Caco-2 (cell line): ENCODE measurements around the gene NECTIN1. TPM values are rescaled to one million over a fixed set of nuclear protein-coding genes. Genes with fewer than 3 reads are reported as not detected.
A peak's percentile ranks its signal among the peaks of the same experiment; 100 is the strongest.

Experiments
- BruUV-seq: library from RNA; stranded (reverse); fragments of 400-500 nt; replicated peaks from 2 replicates; lab custom pipeline; 2021; lab: Mats Ljungman, UMichigan
- CTCF ChIA-PET: fragments of 300-600 bp; sonication (Branson Sonifier 250); formaldehyde crosslinking; loops from one replicate; lab custom pipeline; 2022; ENCODE audit warnings: antibody characterized with exemption; lab: Charles Lee
- POLR2A ChIA-PET: fragments of 300-600 bp; sonication (Branson Sonifier 250); formaldehyde crosslinking; loops from one replicate; lab custom pipeline; 2022; ENCODE audit warnings: antibody characterized with exemption; lab: Charles Lee
- DNase-seq, 2 experiments: peaks; one replicate each; pipeline versions ENCODE4 v3.0.0 to v3.0.0-alpha.2; 2020 to 2022
- H3K27me3 ChIP-seq: replicated peaks from 2 replicates; pipeline ENCODE4 v1.6.0; 2011; ENCODE audit warnings: low read length; ENCODE audit not compliant: control insufficient read depth, insufficient read depth
- H3K36me3 ChIP-seq: 2 replicates; pipeline ENCODE4 v1.5.1; 2011; ENCODE audit warnings: low read length; ENCODE audit not compliant: control insufficient read depth, insufficient read depth
- H3K4me1 ChIP-seq: fragments of 250-450 bp; sonication (Bioruptor Pico); 2 replicates; pipeline ENCODE4 v1.5.1; 2020; ENCODE audit warnings: mild to moderate bottlenecking
- H3K4me3 ChIP-seq: 2 replicates; pipeline ENCODE4 v1.5.1; 2011; ENCODE audit warnings: low read depth, mild to moderate bottlenecking, control low read depth, low read length
- H3K9me3 ChIP-seq: fragments of 250-450 bp; sonication (Bioruptor Pico); 2 replicates; pipeline ENCODE4 v1.5.1; 2020; ENCODE audit warnings: mild to moderate bottlenecking, moderate library complexity
- H3K27ac Mint-ChIP-seq: one replicate; pipeline ENCODE4 v1.8.0; 2022; ENCODE audit warnings: mixed read lengths; ENCODE audit not compliant: unreplicated experiment
- H3K27me3 Mint-ChIP-seq: one replicate; pipeline ENCODE4 v1.8.0; 2022; ENCODE audit warnings: mixed read lengths; ENCODE audit not compliant: insufficient read depth, unreplicated experiment
- H3K36me3 Mint-ChIP-seq: one replicate; pipeline ENCODE4 v1.8.0; 2022; ENCODE audit warnings: mild to moderate bottlenecking, mixed read lengths; ENCODE audit not compliant: insufficient read depth, unreplicated experiment
- H3K4me1 Mint-ChIP-seq: one replicate; pipeline ENCODE4 v1.8.0; 2022; ENCODE audit warnings: low read depth, mixed read lengths; ENCODE audit not compliant: unreplicated experiment
- H3K4me3 Mint-ChIP-seq: one replicate; pipeline ENCODE4 v1.8.0; 2022; ENCODE audit warnings: mild to moderate bottlenecking, moderate library complexity, mixed read lengths; ENCODE audit not compliant: unreplicated experiment
- H3K9me3 Mint-ChIP-seq: one replicate; pipeline ENCODE4 v1.8.0; 2022; ENCODE audit warnings: mixed read lengths; ENCODE audit not compliant: unreplicated experiment
- intact Hi-C: fragments of 100-400 bp; cut with micrococcal nuclease; formaldehyde crosslinking; loops from one replicate; pipeline ENCODE4 v1.10.0; 2022; ENCODE audit not compliant: unreplicated experiment
- total RNA-seq: library from RNA; stranded (reverse); gene quantifications from 2 replicates; pipeline ENCODE4 v1.2.3, GENCODE V29; 2022
- TF ChIP-seq, protein P1 (sequence below), 2 experiments: fragments of 200-600 bp in 1 of 2; IDR thresholded peaks; 1 replicate in 1 of 2; 2 replicates in 1 of 2; pipeline versions ENCODE4 v1.5.1 to v1.8.0; 2011 to 2022; ENCODE audit warnings: antibody characterized with exemption in 1 of 2, control low read depth in 1 of 2, inconsistent platforms in 1 of 2, low read depth in 1 of 2, low read length in 1 of 2, mild to moderate bottlenecking in 1 of 2, moderate library complexity in 1 of 2; ENCODE audit not compliant: insufficient read depth in 1 of 2, severe bottlenecking in 1 of 2, unreplicated experiment in 1 of 2

The NECTIN1 gene
- total RNA-seq, 1 experiment from 2014 or later: 60.1 TPM

DNA sequence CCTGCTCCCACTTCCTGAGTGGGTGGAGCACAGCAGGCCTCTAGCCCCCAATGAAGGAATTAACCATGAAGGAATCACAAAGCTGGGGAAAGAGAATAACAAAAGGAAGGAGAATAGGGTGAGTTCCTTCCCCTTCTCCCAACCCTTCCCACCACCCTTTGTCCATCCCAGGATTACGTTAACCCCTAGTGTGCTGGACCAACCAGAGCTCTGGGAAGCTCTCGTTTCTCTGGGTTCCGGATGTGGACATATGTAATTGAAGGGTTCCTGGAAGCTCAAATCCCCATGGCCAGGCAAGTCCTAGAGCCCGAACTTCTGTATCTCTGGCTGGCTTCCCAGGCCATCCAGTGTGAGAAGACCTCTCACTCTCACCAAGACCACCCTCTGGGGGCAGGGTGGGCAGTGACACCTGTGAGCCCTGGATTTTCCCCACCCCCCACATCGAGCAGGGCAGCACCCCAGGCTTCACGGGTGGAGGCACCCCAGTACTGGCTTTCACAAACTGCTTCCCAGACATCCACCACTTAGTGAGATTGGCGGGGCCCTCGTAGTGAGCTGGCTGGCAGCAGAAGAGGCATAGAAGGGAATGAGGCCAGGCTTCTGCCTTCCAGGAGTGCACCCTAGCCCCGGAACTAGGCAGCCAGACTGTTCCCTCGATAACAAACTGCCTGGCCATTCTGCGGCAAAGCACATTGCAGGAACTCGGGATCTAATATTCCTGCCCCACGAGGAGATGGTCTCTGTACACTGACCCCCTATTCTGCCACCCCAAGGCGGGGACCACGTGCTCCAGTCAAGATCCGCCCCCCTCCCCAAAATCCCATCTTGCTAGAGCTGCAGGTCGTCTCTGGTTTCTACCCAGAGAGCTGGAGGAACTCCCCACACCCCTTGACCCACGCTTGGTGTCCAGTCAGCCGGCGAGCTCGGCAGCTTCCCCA is 2.1 kb downstream of the NECTIN1 start:
- H3K36me3 ChIP-seq: 0 out of 2 replicates have a peak, but pooled peaks cover 1% of the 10 kb centered on the region
- POLR2A ChIA-PET: interaction anchor here (0.9 kb wide), 1 partner anchor 13 kb away, joined by 3 read pairs; no protein-coding TSS in a partner anchor
- CTCF ChIA-PET: interaction anchor here (0.7 to 3.0 kb wide), 7 partner anchors 11 to 267 kb away, joined by 3 to 40 read pairs (median 3); no protein-coding TSS in a partner anchor
- Mint-ChIP-seq H3K9me3 (no peaks in the 10 kb centered on the region), H3K4me3 (peak overlapping the region; percentile 89), H3K27ac (no peak overlapping the region), H3K27me3 (no peaks in the 10 kb centered on the region), H3K36me3 (peaks cover 6% of the 10 kb centered on the region), H3K4me1 (peaks cover 37% of the 10 kb centered on the region)
- H3K4me3 ChIP-seq: peak overlapping the region; percentile 87
- H3K4me1 ChIP-seq: peaks cover 32% of the 10 kb centered on the region
- intact Hi-C loops: loop anchor here (1.0 to 5.0 kb wide), 2 partner anchors 14 to 45 kb away; no protein-coding TSS in a partner anchor
- TF ChIP-seq, protein P1, sequence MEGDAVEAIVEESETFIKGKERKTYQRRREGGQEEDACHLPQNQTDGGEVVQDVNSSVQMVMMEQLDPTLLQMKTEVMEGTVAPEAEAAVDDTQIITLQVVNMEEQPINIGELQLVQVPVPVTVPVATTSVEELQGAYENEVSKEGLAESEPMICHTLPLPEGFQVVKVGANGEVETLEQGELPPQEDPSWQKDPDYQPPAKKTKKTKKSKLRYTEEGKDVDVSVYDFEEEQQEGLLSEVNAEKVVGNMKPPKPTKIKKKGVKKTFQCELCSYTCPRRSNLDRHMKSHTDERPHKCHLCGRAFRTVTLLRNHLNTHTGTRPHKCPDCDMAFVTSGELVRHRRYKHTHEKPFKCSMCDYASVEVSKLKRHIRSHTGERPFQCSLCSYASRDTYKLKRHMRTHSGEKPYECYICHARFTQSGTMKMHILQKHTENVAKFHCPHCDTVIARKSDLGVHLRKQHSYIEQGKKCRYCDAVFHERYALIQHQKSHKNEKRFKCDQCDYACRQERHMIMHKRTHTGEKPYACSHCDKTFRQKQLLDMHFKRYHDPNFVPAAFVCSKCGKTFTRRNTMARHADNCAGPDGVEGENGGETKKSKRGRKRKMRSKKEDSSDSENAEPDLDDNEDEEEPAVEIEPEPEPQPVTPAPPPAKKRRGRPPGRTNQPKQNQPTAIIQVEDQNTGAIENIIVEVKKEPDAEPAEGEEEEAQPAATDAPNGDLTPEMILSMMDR (IDR thresholded peaks at IDR 0.05; ENCODE audit: insufficient read depth in 1 of 2, low read depth in 1 of 2, low read length in 1 of 2, severe bottlenecking in 1 of 2, unreplicated experiment in 1 of 2): no peak
- no peak for DNase-seq
- H3K27me3 ChIP-seq: no peaks in the 10 kb centered on the region
- no TSS peak for BruUV-seq
- no peaks in the 10 kb centered on the region for H3K9me3 ChIP-seq

- intact Hi-C loops: loop anchor here (5.0 kb wide), 1 partner anchor 44 kb away; no protein-coding TSS in a partner anchor
- no peak for DNase-seq
- Mint-ChIP-seq H3K27ac (no peak overlapping the region), H3K36me3 (peaks cover 6% of the 10 kb centered on the region), H3K4me1 (peaks cover 40% of the 10 kb centered on the region), H3K27me3 (no peaks in the 10 kb centered on the region), H3K4me3 (peak overlapping the region; percentile 89), H3K9me3 (no peaks in the 10 kb centered on the region)
- Histone ChIP-seq H3K36me3 (0 out of 2 replicates have a peak, but pooled peaks cover 1% of the 10 kb centered on the region), H3K9me3 (no peaks in the 10 kb centered on the region), H3K27me3 (no peaks in the 10 kb centered on the region), H3K4me3 (no peak overlapping the region), H3K4me1 (peaks cover 39% of the 10 kb centered on the region)
- POLR2A ChIA-PET: interaction anchor here (0.9 kb wide), 1 partner anchor 13 kb away, joined by 3 read pairs; no protein-coding TSS in a partner anchor
- CTCF ChIA-PET: interaction anchor here (1.2 to 1.8 kb wide), 2 partner anchors 10 to 268 kb away, joined by 3 to 5 read pairs; no protein-coding TSS in a partner anchor
- BruUV-seq: no TSS peak
- TF ChIP-seq, protein P1 (IDR thresholded peaks at IDR 0.05; ENCODE audit: insufficient read depth in 1 of 2, low read depth in 1 of 2, low read length in 1 of 2, severe bottlenecking in 1 of 2, unreplicated experiment in 1 of 2): no peak
Measured at GRCh38 chr11:119726150-119726553, 2.8 kb downstream of the NECTIN1 start.

DNA sequence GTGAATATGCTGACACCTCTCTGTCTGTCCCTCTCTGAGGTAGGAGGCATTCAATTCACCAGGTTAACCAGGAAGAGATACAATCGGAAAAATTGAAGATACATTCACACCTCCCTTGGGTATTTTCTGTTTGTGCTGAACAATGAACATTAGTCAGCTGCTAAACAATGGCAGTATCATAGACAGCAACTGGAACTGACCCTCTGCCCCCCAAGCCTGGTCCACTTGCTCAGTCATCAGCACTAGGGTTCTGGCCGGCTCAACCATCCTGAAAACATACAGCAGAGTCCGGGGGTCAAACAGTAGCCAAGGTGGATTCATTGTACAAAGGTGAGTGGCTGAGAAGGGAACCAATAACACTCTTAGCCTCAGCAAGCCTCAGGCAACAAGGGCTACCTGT is 4.0 kb downstream of the NECTIN1 start:
- Histone ChIP-seq H3K27me3 (no peaks in the 10 kb centered on the region), H3K9me3 (no peaks in the 10 kb centered on the region), H3K36me3 (0 out of 2 replicates have a peak, but pooled peaks cover 1% of the 10 kb centered on the region), H3K4me1 (peaks cover 44% of the 10 kb centered on the region), H3K4me3 (no peak overlapping the region)
- Mint-ChIP-seq H3K27me3 (no peaks in the 10 kb centered on the region), H3K36me3 (peaks cover 6% of the 10 kb centered on the region), H3K4me1 (peaks cover 40% of the 10 kb centered on the region), H3K27ac (no peak overlapping the region), H3K4me3 (no peak overlapping the region), H3K9me3 (no peaks in the 10 kb centered on the region)
- TF ChIP-seq, protein P1 (IDR thresholded peaks at IDR 0.05; ENCODE audit: insufficient read depth in 1 of 2, low read depth in 1 of 2, low read length in 1 of 2, severe bottlenecking in 1 of 2, unreplicated experiment in 1 of 2): no peak
- ChIA-PET POLR2A (interaction anchor here (0.6 kb wide), 1 partner anchor 600 kb away, joined by 3 read pairs; the partner anchor contains the start of gene TLCD5), CTCF (no interaction called here)
- intact Hi-C loops: loop anchor here (5.0 kb wide), 1 partner anchor 43 kb away; no protein-coding TSS in a partner anchor
- no TSS peak for BruUV-seq
- DNase-seq: no peak
